GM12878 (cell line): ENCODE results near the gene UBR3. TPM values are rescaled to one million over a fixed set of nuclear protein-coding genes. Genes with fewer than 3 reads are reported as not detected.

ENCODE experiments used
- ATAC-seq: fragments of 200-7000 bp; cut with Tn5 transposase; 3 replicates; pipeline ENCODE4 v1.9.1; 2020; ENCODE audit warnings: mild to moderate bottlenecking, moderate library complexity
- BruUV-seq: library from RNA; stranded (reverse); fragments of 400-500 nt; replicated peaks from 2 replicates; lab custom pipeline; 2021; lab: Mats Ljungman, UMichigan
- CTCF ChIA-PET: fragments of 300-600 bp; sonication (Branson Sonifier 250); formaldehyde crosslinking; extraction: SDS; loops from one replicate; lab custom pipeline; 2021; ENCODE audit warnings: inconsistent platforms; lab: Yijun Ruan, JAX
- POLR2A ChIA-PET: fragments of 350-600 bp; formaldehyde crosslinking; extraction: SDS; loops from one replicate; lab custom pipeline; 2021; ENCODE audit warnings: inconsistent platforms; lab: Charles Lee
- RAD21 ChIA-PET: fragments of 300-600 bp; sonication (Branson Sonifier 250); formaldehyde crosslinking; loops from one replicate; lab custom pipeline; 2023; ENCODE audit warnings: antibody characterized with exemption; ENCODE audit not compliant: unreplicated experiment; lab: Charles Lee
- SMC1A ChIA-PET: fragments of 300-600 bp; sonication (Branson Sonifier 250); formaldehyde crosslinking; loops from one replicate; lab custom pipeline; 2023; ENCODE audit not compliant: unreplicated experiment, uncharacterized antibody; lab: Charles Lee
- DNase-seq: peaks from one replicate; pipeline ENCODE4 v3.0.0-alpha.2; 2011; ENCODE audit warnings: low read depth, low spot score
- FAIRE-seq: peaks from 3 replicates; lab custom pipeline; 2011; peaks lifted over from hg19 to GRCh38; lab: Jason Lieb, UNC
- H2AFZ ChIP-seq: 2 replicates; pipeline ENCODE4 v1.6.0; 2011; ENCODE audit warnings: low read depth, low read length, control low read depth; ENCODE audit not compliant: control insufficient read depth
- H3K27ac ChIP-seq: 2 replicates; pipeline ENCODE4 v1.5.1; 2011; ENCODE audit warnings: control low read depth; ENCODE audit not compliant: control insufficient read depth, insufficient read depth
- H3K27me3 ChIP-seq, 2 experiments: replicated peaks in 1 of 2; 2 replicates each; pipeline versions ENCODE4 v1.6.0 to v1.6.1; 2011; ENCODE audit warnings: low read length in 1 of 2; ENCODE audit not compliant: control insufficient read depth in 2 of 2, insufficient read depth in 2 of 2
- H3K36me3 ChIP-seq, 2 experiments: 2 replicates each; pipeline ENCODE4 v1.5.1; 2011; ENCODE audit warnings: low read length in 1 of 2; ENCODE audit not compliant: control insufficient read depth in 2 of 2, insufficient read depth in 2 of 2
- H3K4me1 ChIP-seq: 2 replicates; pipeline ENCODE4 v1.6.1; 2011; ENCODE audit warnings: mild to moderate bottlenecking, low read length, moderate library complexity, mixed read lengths; ENCODE audit not compliant: control insufficient read depth, insufficient read depth
- H3K4me2 ChIP-seq: 2 replicates; pipeline ENCODE4 v1.6.0; 2011; ENCODE audit warnings: control low read depth; ENCODE audit not compliant: control insufficient read depth, insufficient read depth
- H3K4me3 ChIP-seq: fragments of 200-600 bp; sonication (generic); 2 replicates; pipeline ENCODE4 v1.5.1; 2016
- H3K79me2 ChIP-seq: 2 replicates; pipeline ENCODE4 v1.6.0; 2011; ENCODE audit warnings: low read length; ENCODE audit not compliant: control insufficient read depth, insufficient read depth
- H3K9ac ChIP-seq: 2 replicates; pipeline ENCODE4 v1.8.0; 2011; ENCODE audit warnings: low read length, control low read depth, mixed read lengths; ENCODE audit not compliant: control insufficient read depth, insufficient read depth
- H3K9me3 ChIP-seq: replicated peaks from 3 replicates; pipeline ENCODE4 v1.5.1; 2011; ENCODE audit warnings: mild to moderate bottlenecking, low read length; ENCODE audit not compliant: control insufficient read depth, insufficient read depth
- H4K20me1 ChIP-seq: 2 replicates; pipeline ENCODE4 v1.6.0; 2011; ENCODE audit not compliant: control insufficient read depth, insufficient read depth
- CEBPZ ChIP-seq: fragments of 150-350 bp; IDR thresholded peaks from 2 replicates; pipeline ENCODE4 v1.6.1; 2016; ENCODE audit warnings: low read depth, low read length
- E2F4 ChIP-seq: IDR thresholded peaks from 2 replicates; pipeline ENCODE4 v1.6.1; 2012; ENCODE audit warnings: low read depth, low read length, improper control_type of control experiment
- ETV6 ChIP-seq, 2 experiments: fragments of 450-650 bp in 1 of 2; IDR thresholded peaks in 1 of 2; conservative IDR thresholded peaks in 1 of 2; 2 replicates each; pipeline ENCODE4 v1.6.1; 2014; ENCODE audit warnings: antibody characterized with exemption in 1 of 2, borderline replicate concordance in 1 of 2, low read depth in 1 of 2, mild to moderate bottlenecking in 1 of 2, moderate library complexity in 1 of 2
- GATAD2B ChIP-seq: fragments of 450-650 bp; conservative IDR thresholded peaks from 2 replicates; pipeline ENCODE4 v1.6.1; 2017; ENCODE audit warnings: low read depth, mild to moderate bottlenecking, moderate library complexity
- HDAC6 ChIP-seq: fragments of 200-600 bp; sonication (generic); IDR thresholded peaks from one replicate; pipeline ENCODE4 v1.8.0; 2017; ENCODE audit warnings: antibody characterized with exemption; ENCODE audit not compliant: unreplicated experiment
- POLR2A ChIP-seq: IDR thresholded peaks from 2 replicates; pipeline ENCODE4 v1.6.1; 2011; ENCODE audit warnings: low read depth, mild to moderate bottlenecking, low read length
- POLR2AphosphoS2 ChIP-seq: IDR thresholded peaks from 2 replicates; pipeline ENCODE4 v1.6.1; 2011; ENCODE audit warnings: low read depth, mild to moderate bottlenecking, low read length, improper control_type of control experiment, moderate library complexity
- RELA ChIP-seq: fragments of 450-650 bp; IDR thresholded peaks from 2 replicates; pipeline ENCODE4 v1.8.0; 2014; ENCODE audit warnings: borderline replicate concordance; ENCODE audit not compliant: partially characterized antibody
- ZBED1 ChIP-seq: IDR thresholded peaks from 2 replicates; pipeline ENCODE4 v1.6.1; 2016; ENCODE audit warnings: borderline replicate concordance
- WGBS: methylation state at CpG from one replicate; pipeline ENCODE4 v1.1.6; 2016; ENCODE audit warnings: low lambda C conversion rate; ENCODE audit not compliant: insufficient replicate concordance, insufficient coverage; ENCODE audit errors: missing lambda C conversion rate; 5-methylcytosine and 5-hydroxymethylcytosine counted together
- in situ Hi-C: fragments of 300-500 bp; cut with MboI; formaldehyde crosslinking; loops from 9 replicates; pipeline ENCODE4 v1.14.3; 2018; ENCODE audit warnings: mixed read lengths
- intact Hi-C: fragments of 100-400 bp; cut with micrococcal nuclease; formaldehyde crosslinking; loops from one replicate; pipeline ENCODE4 v1.14.2; 2022; ENCODE audit not compliant: unreplicated experiment
- polyA plus RNA-seq, 11 experiments: library from polyadenylated mRNA; depleted of rRNA in 4 of 11; unstranded in 6 of 11; stranded (reverse) in 5 of 11; fragments of >200 nt; fragmentation: Nextera tagmentation in 4 of 11; fragmentation: Illumina TruSeq in 1 of 11; extraction: Ambion mirVana in 4 of 11; extraction: Trizol in 1 of 11; gene quantifications; 1 replicate in 1 of 11; 2 replicates in 10 of 11; pipeline versions ENCODE4 v1.2.1 to v1.2.3, GENCODE V29; 2011 to 2016; ENCODE audit warnings: inconsistent platforms in 2 of 11, missing spikeins in 2 of 11, low read depth in 1 of 11
- total RNA-seq, 4 experiments: library from RNA; depleted of rRNA in 3 of 4; stranded (reverse); fragments of >200 nt in 3 of 4; fragmentation: Illumina TruSeq in 1 of 4; extraction: Trizol in 1 of 4; gene quantifications; 2 replicates each; pipeline versions ENCODE4 v1.2.1 to v1.2.3, GENCODE V29; 2013 to 2021

The UBR3 gene
- total and polyA plus RNA-seq, 10 of the 15 experiments (the other 5 are each of a cell fraction or from before 2014, with no cell fraction given) = 3.8 to 22.9 (median 11.2) TPM

- Histone ChIP-seq H3K4me2 (no peak overlapping the region), H3K4me3 (no peak overlapping the region), H3K27ac (no peak overlapping the region), H2AFZ (no peak overlapping the region), H3K4me1 (no peaks in the 10 kb centered on the region), H3K27me3 (no peaks in the 10 kb centered on the region), H3K36me3 (no peaks in the 10 kb centered on the region), H3K9me3 (no peaks in the 10 kb centered on the region), H3K79me2 (no peaks in the 10 kb centered on the region; the same call in none of the 2 replicates), H4K20me1 (no peaks in the 10 kb centered on the region), H3K9ac (no peak overlapping the region)
- FAIRE-seq = no peak
- CTCF ChIA-PET = no interaction called here
- no TSS peak for BruUV-seq
- SMC1A ChIA-PET = interaction anchor here (0.6 to 0.7 kb wide), 2 partner anchors 140 to 776 kb away, joined by 3 read pairs; no protein-coding TSS in a partner anchor
- no peak for ATAC-seq
- in situ Hi-C loops = no loop called here
- TF ChIP-seq ETV6 (conservative IDR thresholded peaks at IDR 0.05 in 1 of 2, IDR thresholded peaks at IDR 0.05 in 1 of 2; ENCODE audit: borderline replicate concordance in 1 of 2, low read depth in 1 of 2) = no peak
- TF ChIP-seq RELA = no peak
- TF ChIP-seq E2F4 = no peak
- TF ChIP-seq POLR2A = no peak
- TF ChIP-seq HDAC6 = no peak
- TF ChIP-seq GATAD2B = no peak
- TF ChIP-seq POLR2AphosphoS2 = no peak
- no peak for TF ChIP-seq CEBPZ
- TF ChIP-seq ZBED1 = no peak
- RAD21 ChIA-PET = no interaction called here
- WGBS = 99% methylated on average over 4 of the region's 4 CpGs
- intact Hi-C loops = no loop called here
- DNase-seq = no peak
- POLR2A ChIA-PET = no interaction called here
Observed at GRCh38 chr2:169860149-169860548, 32.9 kb downstream of the UBR3 start.
